K562 (cell line): ENCODE data around the gene NR6A1. TPM values are rescaled to one million over a fixed set of nuclear protein-coding genes. Genes with fewer than 3 reads are reported as not detected.

Experiments
- ATF7 ChIP-seq: fragments of 450-650 bp; IDR thresholded peaks from 2 replicates; pipeline ENCODE4 v1.7.1; 2014; ENCODE audit warnings: mild to moderate bottlenecking, moderate library complexity
- BCOR ChIP-seq: fragments of 450-650 bp; IDR thresholded peaks from 2 replicates; pipeline ENCODE4 v1.6.1; 2016
- CHD4 ChIP-seq: fragments of 200-600 bp; sonication (generic); IDR thresholded peaks from 3 replicates; pipeline ENCODE4 v1.6.1; 2012; ENCODE audit warnings: low read depth, mild to moderate bottlenecking, mixed read lengths, low read length, inconsistent platforms; ENCODE audit not compliant: insufficient read depth, insufficient replicate concordance, poor library complexity, severe bottlenecking
- CREB1 ChIP-seq, 2 experiments: sonication (generic) in 1 of 2; formaldehyde crosslinking in 1 of 2; IDR thresholded peaks; 2 replicates each; pipeline versions ENCODE4 v1.6.1 to v1.8.0; 2012 to 2022; ENCODE audit warnings: inconsistent platforms in 1 of 2, mild to moderate bottlenecking in 1 of 2, missing genetic modification reagents in 1 of 2, moderate library complexity in 1 of 2
- CREM ChIP-seq: IDR thresholded peaks from 2 replicates; pipeline ENCODE4 v1.6.1; 2014; ENCODE audit warnings: antibody characterized with exemption, low read depth
- NCOA2 ChIP-seq, 2 experiments: fragments of 450-650 bp; IDR thresholded peaks; 2 replicates each; pipeline ENCODE4 v1.6.1; 2018; ENCODE audit warnings: mild to moderate bottlenecking in 2 of 2, moderate library complexity in 1 of 2; ENCODE audit not compliant: partially characterized antibody in 2 of 2
- POLR2AphosphoS5 ChIP-seq: IDR thresholded peaks from 2 replicates; pipeline ENCODE4 v1.6.1; 2011; ENCODE audit warnings: mild to moderate bottlenecking, low read depth, low read length, moderate library complexity; ENCODE audit not compliant: control insufficient read depth, insufficient read depth
- PPARD ChIP-seq: fragments of 250-450 bp; sonication (Bioruptor Pico); IDR thresholded peaks from 2 replicates; pipeline ENCODE4 v1.8.0; 2022; ENCODE audit warnings: inconsistent platforms, mild to moderate bottlenecking, moderate library complexity
- RBM15 ChIP-seq: fragments of 200-400 bp; formaldehyde crosslinking; IDR thresholded peaks from 2 replicates; pipeline ENCODE4 v1.6.1; 2018; ENCODE audit warnings: mild to moderate bottlenecking, low read length, moderate library complexity; ENCODE audit not compliant: insufficient read depth
- SMARCE1 ChIP-seq: fragments of 450-650 bp; IDR thresholded peaks from 2 replicates; pipeline ENCODE4 v1.7.1; 2016; ENCODE audit warnings: mild to moderate bottlenecking
- THAP7 ChIP-seq: fragments of 250-450 bp; sonication (Bioruptor Pico); IDR thresholded peaks from 2 replicates; pipeline ENCODE4 v1.5.0; 2021
- THRAP3 ChIP-seq: fragments of 450-650 bp; IDR thresholded peaks from 2 replicates; pipeline ENCODE4 v1.6.1; 2016; ENCODE audit warnings: mild to moderate bottlenecking, inconsistent platforms, borderline replicate concordance
- ZBTB33 ChIP-seq: sonication (generic); formaldehyde crosslinking; IDR thresholded peaks from 2 replicates; pipeline ENCODE4 v1.8.1; 2023; ENCODE audit warnings: mild to moderate bottlenecking, missing genetic modification reagents
- ZBTB7A ChIP-seq: IDR thresholded peaks from 2 replicates; pipeline ENCODE4 v1.6.1; 2011; ENCODE audit warnings: low read depth, mild to moderate bottlenecking, low read length, moderate library complexity, borderline replicate concordance; ENCODE audit not compliant: control insufficient read depth
- ZNF280A ChIP-seq: fragments of 450-650 bp; IDR thresholded peaks from 2 replicates; pipeline ENCODE4 v1.6.1; 2018; ENCODE audit warnings: mild to moderate bottlenecking, low read depth; ENCODE audit not compliant: partially characterized antibody
- ZNF518B ChIP-seq: fragments of 250-450 bp; sonication (Bioruptor Pico); IDR thresholded peaks from 2 replicates; pipeline ENCODE4 v1.5.0; 2021; ENCODE audit warnings: mild to moderate bottlenecking, moderate library complexity
- polyA plus RNA-seq, 8 experiments: library from polyadenylated mRNA; depleted of rRNA in 4 of 8; stranded (reverse) in 5 of 8; unstranded in 3 of 8; fragments of >200 nt; fragmentation: Nextera tagmentation in 2 of 8; fragmentation: Illumina TruSeq in 1 of 8; extraction: Ambion mirVana in 2 of 8; extraction: Trizol in 1 of 8; gene quantifications; 2 replicates each; pipeline versions ENCODE4 v1.2.1 to v1.2.3, GENCODE V29; 2011 to 2014; ENCODE audit warnings: inconsistent platforms in 1 of 8, missing spikeins in 1 of 8
- total RNA-seq, 7 experiments: library from RNA; depleted of rRNA in 6 of 7; stranded (reverse); fragments of >200 nt in 6 of 7; fragmentation: Illumina TruSeq in 2 of 7; extraction: Trizol in 2 of 7; gene quantifications; 2 replicates each; pipeline versions ENCODE4 v1.2.1 to v1.2.3, GENCODE V29; 2011 to 2021; ENCODE audit warnings: low replicate concordance in 1 of 7
- TF ChIP-seq, protein P1 (sequence below): fragments of 200-800 bp; sonication (Bioruptor generic); IDR thresholded peaks from 2 replicates; pipeline ENCODE4 v1.6.1; 2017; ENCODE audit warnings: missing genetic modification characterization, missing compliant biosample characterization

The NR6A1 gene
- total and polyA plus RNA-seq, 9 of the 15 experiments (the other 6 are each of a cell fraction or from before 2014, with no cell fraction given), result 9.7 to 55.4 (median 28.3) TPM

DNA sequence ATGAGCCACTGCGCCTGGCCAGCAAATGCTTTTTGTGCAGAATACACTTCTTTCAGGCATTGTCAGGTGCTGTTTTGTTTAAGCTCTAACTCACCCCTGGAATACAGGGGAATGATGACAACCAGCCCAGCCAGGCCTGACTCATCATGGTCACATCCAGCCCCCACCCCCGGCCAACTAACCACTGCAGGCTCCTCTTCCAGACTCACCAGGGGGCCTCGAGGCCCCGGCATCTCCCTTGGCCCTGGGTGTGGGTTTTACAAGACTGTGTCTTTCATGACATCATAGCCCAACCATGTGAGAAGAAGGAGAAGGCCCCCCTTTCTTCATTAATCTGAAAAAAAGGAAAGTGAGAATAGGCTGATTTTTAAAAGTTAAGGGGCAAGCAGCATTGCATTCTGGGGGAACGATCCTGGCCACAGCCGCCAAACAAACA lies 41.3 kb upstream of the NR6A1 start (continued):
- 0 out of 2 replicates have a peak, but pooled peaks have one; percentile 13 for TF ChIP-seq ZBTB33
- no peak for TF ChIP-seq BCOR
- TF ChIP-seq ZNF280A, result no peak
- peak; percentile 76; the same call in 1 of the 2 replicates for TF ChIP-seq ZBTB7A
- no peak for TF ChIP-seq PPARD
- peak; percentile 50; the same call in 1 of the 2 replicates for TF ChIP-seq CREM
- TF ChIP-seq THAP7 (CRISPR knock-in tag), result no peak
- TF ChIP-seq THRAP3, result no peak
- TF ChIP-seq POLR2AphosphoS5, result no peak
- peak; percentile 51; the same call in 1 of the 2 replicates for TF ChIP-seq SMARCE1
- TF ChIP-seq, protein P1, sequence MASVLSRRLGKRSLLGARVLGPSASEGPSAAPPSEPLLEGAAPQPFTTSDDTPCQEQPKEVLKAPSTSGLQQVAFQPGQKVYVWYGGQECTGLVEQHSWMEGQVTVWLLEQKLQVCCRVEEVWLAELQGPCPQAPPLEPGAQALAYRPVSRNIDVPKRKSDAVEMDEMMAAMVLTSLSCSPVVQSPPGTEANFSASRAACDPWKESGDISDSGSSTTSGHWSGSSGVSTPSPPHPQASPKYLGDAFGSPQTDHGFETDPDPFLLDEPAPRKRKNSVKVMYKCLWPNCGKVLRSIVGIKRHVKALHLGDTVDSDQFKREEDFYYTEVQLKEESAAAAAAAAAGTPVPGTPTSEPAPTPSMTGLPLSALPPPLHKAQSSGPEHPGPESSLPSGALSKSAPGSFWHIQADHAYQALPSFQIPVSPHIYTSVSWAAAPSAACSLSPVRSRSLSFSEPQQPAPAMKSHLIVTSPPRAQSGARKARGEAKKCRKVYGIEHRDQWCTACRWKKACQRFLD (CRISPR knock-in tag), result no peak
- TF ChIP-seq ZNF518B (CRISPR knock-in tag), result no peak
- no peak for TF ChIP-seq NCOA2 (IDR thresholded peaks at IDR 0.05; ENCODE audit: partially characterized antibody in 2 of 2)
- TF ChIP-seq ATF7, result peak; percentile 68
- no peak for TF ChIP-seq RBM15
- 0 out of 2 replicates have a peak, but pooled peaks have one; percentile 32 for TF ChIP-seq CREB1 (IDR thresholded peaks at IDR 0.05)
- no peak for TF ChIP-seq CREB1 (CRISPR knock-in tag; IDR thresholded peaks at IDR 0.05)
- TF ChIP-seq CHD4, result no peak
